ENCODE measurements around the gene CFAP210.

DNA sequence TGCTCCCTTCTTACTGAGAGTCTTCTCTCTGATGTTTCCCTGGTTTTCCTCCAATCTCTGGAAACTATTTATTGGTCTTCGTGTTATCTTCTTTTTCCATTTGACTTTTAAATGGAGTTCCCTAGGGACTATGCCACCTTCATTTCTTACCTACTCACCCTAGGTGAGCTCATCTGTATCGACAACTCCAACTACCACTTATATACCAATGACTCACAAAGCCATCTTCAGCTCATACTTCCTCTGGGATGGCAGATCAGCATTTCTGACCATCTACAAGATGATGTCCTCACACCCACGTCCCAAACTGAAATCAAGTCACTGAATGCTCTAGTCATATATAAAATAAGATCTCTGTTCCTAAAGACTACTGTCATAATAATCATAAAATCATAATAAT, 40.6 kb downstream of the CFAP210 start:
- TF ChIP-seq ETV6 (CRISPR knock-in tag; IDR thresholded peaks at IDR 0.05) = no peak
- TF ChIP-seq, protein P1, sequence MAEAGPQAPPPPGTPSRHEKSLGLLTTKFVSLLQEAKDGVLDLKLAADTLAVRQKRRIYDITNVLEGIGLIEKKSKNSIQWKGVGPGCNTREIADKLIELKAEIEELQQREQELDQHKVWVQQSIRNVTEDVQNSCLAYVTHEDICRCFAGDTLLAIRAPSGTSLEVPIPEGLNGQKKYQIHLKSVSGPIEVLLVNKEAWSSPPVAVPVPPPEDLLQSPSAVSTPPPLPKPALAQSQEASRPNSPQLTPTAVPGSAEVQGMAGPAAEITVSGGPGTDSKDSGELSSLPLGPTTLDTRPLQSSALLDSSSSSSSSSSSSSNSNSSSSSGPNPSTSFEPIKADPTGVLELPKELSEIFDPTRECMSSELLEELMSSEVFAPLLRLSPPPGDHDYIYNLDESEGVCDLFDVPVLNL (CRISPR knock-in tag; IDR thresholded peaks at IDR 0.05; ENCODE audit: borderline replicate concordance, low read depth) = no peak
- TF ChIP-seq SMAD4 (CRISPR knock-in tag; IDR thresholded peaks at IDR 0.05) = no peak
- TF ChIP-seq, protein P2, sequence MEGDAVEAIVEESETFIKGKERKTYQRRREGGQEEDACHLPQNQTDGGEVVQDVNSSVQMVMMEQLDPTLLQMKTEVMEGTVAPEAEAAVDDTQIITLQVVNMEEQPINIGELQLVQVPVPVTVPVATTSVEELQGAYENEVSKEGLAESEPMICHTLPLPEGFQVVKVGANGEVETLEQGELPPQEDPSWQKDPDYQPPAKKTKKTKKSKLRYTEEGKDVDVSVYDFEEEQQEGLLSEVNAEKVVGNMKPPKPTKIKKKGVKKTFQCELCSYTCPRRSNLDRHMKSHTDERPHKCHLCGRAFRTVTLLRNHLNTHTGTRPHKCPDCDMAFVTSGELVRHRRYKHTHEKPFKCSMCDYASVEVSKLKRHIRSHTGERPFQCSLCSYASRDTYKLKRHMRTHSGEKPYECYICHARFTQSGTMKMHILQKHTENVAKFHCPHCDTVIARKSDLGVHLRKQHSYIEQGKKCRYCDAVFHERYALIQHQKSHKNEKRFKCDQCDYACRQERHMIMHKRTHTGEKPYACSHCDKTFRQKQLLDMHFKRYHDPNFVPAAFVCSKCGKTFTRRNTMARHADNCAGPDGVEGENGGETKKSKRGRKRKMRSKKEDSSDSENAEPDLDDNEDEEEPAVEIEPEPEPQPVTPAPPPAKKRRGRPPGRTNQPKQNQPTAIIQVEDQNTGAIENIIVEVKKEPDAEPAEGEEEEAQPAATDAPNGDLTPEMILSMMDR (IDR thresholded peaks at IDR 0.05) = no peak
- TF ChIP-seq FOXK1 (CRISPR knock-in tag; IDR thresholded peaks at IDR 0.05) = no peak
- TF ChIP-seq, protein P3, sequence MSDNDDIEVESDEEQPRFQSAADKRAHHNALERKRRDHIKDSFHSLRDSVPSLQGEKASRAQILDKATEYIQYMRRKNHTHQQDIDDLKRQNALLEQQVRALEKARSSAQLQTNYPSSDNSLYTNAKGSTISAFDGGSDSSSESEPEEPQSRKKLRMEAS (CRISPR knock-in tag; IDR thresholded peaks at IDR 0.05) = no peak
- TF ChIP-seq ESRRA (CRISPR knock-in tag; IDR thresholded peaks at IDR 0.05; ENCODE audit: borderline replicate concordance) = no peak
- TF ChIP-seq, protein P4, sequence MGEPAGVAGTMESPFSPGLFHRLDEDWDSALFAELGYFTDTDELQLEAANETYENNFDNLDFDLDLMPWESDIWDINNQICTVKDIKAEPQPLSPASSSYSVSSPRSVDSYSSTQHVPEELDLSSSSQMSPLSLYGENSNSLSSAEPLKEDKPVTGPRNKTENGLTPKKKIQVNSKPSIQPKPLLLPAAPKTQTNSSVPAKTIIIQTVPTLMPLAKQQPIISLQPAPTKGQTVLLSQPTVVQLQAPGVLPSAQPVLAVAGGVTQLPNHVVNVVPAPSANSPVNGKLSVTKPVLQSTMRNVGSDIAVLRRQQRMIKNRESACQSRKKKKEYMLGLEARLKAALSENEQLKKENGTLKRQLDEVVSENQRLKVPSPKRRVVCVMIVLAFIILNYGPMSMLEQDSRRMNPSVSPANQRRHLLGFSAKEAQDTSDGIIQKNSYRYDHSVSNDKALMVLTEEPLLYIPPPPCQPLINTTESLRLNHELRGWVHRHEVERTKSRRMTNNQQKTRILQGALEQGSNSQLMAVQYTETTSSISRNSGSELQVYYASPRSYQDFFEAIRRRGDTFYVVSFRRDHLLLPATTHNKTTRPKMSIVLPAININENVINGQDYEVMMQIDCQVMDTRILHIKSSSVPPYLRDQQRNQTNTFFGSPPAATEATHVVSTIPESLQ (CRISPR knock-in tag; IDR thresholded peaks at IDR 0.05) = no peak
- TF ChIP-seq, protein P5, sequence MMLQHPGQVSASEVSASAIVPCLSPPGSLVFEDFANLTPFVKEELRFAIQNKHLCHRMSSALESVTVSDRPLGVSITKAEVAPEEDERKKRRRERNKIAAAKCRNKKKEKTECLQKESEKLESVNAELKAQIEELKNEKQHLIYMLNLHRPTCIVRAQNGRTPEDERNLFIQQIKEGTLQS (CRISPR knock-in tag; conservative IDR thresholded peaks at IDR 0.05) = no peak
- TF ChIP-seq, protein P6, sequence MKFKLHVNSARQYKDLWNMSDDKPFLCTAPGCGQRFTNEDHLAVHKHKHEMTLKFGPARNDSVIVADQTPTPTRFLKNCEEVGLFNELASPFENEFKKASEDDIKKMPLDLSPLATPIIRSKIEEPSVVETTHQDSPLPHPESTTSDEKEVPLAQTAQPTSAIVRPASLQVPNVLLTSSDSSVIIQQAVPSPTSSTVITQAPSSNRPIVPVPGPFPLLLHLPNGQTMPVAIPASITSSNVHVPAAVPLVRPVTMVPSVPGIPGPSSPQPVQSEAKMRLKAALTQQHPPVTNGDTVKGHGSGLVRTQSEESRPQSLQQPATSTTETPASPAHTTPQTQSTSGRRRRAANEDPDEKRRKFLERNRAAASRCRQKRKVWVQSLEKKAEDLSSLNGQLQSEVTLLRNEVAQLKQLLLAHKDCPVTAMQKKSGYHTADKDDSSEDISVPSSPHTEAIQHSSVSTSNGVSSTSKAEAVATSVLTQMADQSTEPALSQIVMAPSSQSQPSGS (CRISPR knock-in tag; IDR thresholded peaks at IDR 0.05; ENCODE audit: borderline replicate concordance, low read depth) = no peak
- TF ChIP-seq GABPB1 (CRISPR knock-in tag; IDR thresholded peaks at IDR 0.05) = no peak
- TF ChIP-seq TEAD4 (CRISPR knock-in tag; IDR thresholded peaks at IDR 0.05) = no peak
- no peak for TF ChIP-seq FOXP1 (CRISPR knock-in tag; IDR thresholded peaks at IDR 0.05; ENCODE audit: borderline replicate concordance)
